Measurements from ENCODE around the gene PUSL1. TPM values are rescaled to one million over a fixed set of nuclear protein-coding genes. Genes with fewer than 3 reads are reported as not detected.

Gene PUSL1
- total and polyA plus RNA-seq, 2 of the 13 experiments (the other 11 are each of a cell fraction or from before 2014, with no cell fraction given): 8.3 to 22.2 TPM

DNA sequence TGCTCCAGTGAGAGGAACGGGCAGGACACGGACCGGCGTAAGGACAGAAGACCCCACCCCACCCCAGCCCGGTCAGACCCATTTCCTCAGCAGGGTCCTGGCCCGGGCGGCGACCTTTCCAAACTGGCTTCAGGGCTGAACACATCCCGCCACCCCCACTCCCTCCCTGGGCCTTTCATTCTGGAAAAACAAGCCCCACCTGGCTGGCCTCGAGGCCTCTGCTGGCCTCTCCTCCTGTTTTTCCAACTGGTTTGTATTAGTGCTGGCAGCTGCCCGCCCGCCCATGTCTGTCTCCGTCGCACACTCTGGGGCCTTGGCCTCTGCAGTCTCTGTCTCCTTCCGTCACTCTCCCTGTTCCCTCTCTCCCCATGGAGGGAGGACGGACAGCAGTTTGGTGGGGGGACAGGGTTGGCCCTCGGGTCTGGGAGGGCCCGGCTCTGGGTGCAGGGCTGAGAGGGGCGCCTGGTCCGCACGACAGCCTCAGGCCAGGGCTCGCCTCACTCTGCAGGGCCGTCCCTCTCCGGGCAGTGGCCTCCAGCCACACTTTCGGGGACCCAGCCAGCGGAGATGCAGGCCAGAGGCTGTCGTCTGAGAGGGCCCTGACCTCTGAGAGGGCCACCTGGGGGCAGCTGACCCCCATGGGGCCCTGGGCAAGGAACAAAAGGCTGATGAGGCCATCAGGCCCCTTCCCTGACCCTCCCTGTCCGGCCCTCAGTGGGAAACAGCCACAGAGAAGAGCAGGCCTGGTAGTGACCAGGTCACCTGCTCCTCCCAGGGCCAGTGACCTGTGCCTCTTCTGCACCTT is 51.5 kb downstream of the PUSL1 start (continued):
- TF ChIP-seq ZNF704 (CRISPR knock-in tag; IDR thresholded peaks at IDR 0.05; ENCODE audit: borderline replicate concordance): 0 out of 2 replicates have a peak, but pooled peaks have one; percentile 26
- peak; percentile 82 for TF ChIP-seq ZNF609 (CRISPR knock-in tag; IDR thresholded peaks at IDR 0.05; ENCODE audit: borderline replicate concordance)
- no peak for TF ChIP-seq GZF1 (CRISPR knock-in tag; IDR thresholded peaks at IDR 0.05)
- no peak for TF ChIP-seq MED13 (CRISPR knock-in tag; IDR thresholded peaks at IDR 0.05)
- TF ChIP-seq ZNF549 (CRISPR knock-in tag; IDR thresholded peaks at IDR 0.05): no peak
- no peak for TF ChIP-seq GPBP1L1 (CRISPR knock-in tag; IDR thresholded peaks at IDR 0.05)
- TF ChIP-seq ZSCAN12 (CRISPR knock-in tag; IDR thresholded peaks at IDR 0.05): no peak
- peak; percentile 84 for TF ChIP-seq AGO1 (IDR thresholded peaks at IDR 0.05; ENCODE audit: low read depth, low read length, poor library complexity, severe bottlenecking)
- TF ChIP-seq, protein P1, sequence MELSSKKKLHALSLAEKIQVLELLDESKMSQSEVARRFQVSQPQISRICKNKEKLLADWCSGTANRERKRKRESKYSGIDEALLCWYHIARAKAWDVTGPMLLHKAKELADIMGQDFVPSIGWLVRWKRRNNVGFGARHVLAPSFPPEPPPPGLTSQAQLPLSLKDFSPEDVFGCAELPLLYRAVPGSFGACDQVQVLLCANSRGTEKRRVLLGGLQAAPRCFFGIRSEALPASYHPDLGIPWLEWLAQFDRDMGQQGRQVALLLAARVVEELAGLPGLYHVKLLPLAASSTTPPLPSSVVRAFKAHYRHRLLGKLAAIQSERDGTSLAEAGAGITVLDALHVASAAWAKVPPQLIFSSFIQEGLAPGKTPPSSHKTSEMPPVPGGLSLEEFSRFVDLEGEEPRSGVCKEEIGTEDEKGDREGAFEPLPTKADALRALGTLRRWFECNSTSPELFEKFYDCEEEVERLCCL (CRISPR knock-in tag; IDR thresholded peaks at IDR 0.05; ENCODE audit: borderline replicate concordance): no peak
- 0 out of 2 replicates have a peak, but pooled peaks have one; percentile 69 for TF ChIP-seq HOXA5 (CRISPR knock-in tag; IDR thresholded peaks at IDR 0.05)
- no peak for TF ChIP-seq REXO4 (CRISPR knock-in tag; IDR thresholded peaks at IDR 0.05; ENCODE audit: borderline replicate concordance)
- TF ChIP-seq ZNF891 (CRISPR knock-in tag; IDR thresholded peaks at IDR 0.05): no peak
- TF ChIP-seq ZNF274 (CRISPR knock-in tag; IDR thresholded peaks at IDR 0.05): peak; percentile 64
- peak; percentile 57; the same call in 1 of the 2 replicates for TF ChIP-seq ZNF777 (CRISPR knock-in tag; IDR thresholded peaks at IDR 0.05)
- TF ChIP-seq KLF12 (CRISPR knock-in tag; IDR thresholded peaks at IDR 0.05; ENCODE audit: borderline replicate concordance): 0 out of 2 replicates have a peak, but pooled peaks have one; percentile 31
- TF ChIP-seq RAD21 (CRISPR knock-in tag; IDR thresholded peaks at IDR 0.05): no peak
- no peak; the same call in 1 of the 2 replicates for TF ChIP-seq ZNF441 (CRISPR knock-in tag; IDR thresholded peaks at IDR 0.05; ENCODE audit: borderline replicate concordance)
- TF ChIP-seq SPEN (CRISPR knock-in tag; IDR thresholded peaks at IDR 0.05; ENCODE audit: low read depth): peak; percentile 69
- TF ChIP-seq RXRB (CRISPR knock-in tag; IDR thresholded peaks at IDR 0.05; ENCODE audit: borderline replicate concordance): peak; percentile 79
- TF ChIP-seq NFYC (CRISPR knock-in tag; IDR thresholded peaks at IDR 0.05): no peak
- TF ChIP-seq FOXK2 (IDR thresholded peaks at IDR 0.05): no peak
- peak; percentile 51; the same call in 1 of the 2 replicates for TF ChIP-seq ZNF709 (CRISPR knock-in tag; IDR thresholded peaks at IDR 0.05)

Data from HepG2 (cell line).